HG03196 (cell line): ENCODE data around the gene MMP11.

ENCODE experiments used
- ATAC-seq: cut with Tn5 transposase; IDR thresholded peaks from one replicate; pipeline ENCODE4 v1.9.1; 2021; ENCODE audit not compliant: unreplicated experiment

Gene MMP11

GRCh38 chr22:23827351-23827995 lies 54.8 kb downstream of the MMP11 start:
- no peak for ATAC-seq

- ATAC-seq: no peak
Observed at GRCh38 chr22:23828800-23829680, 56.4 kb downstream of the MMP11 start.

GRCh38 chr22:23829845-23830372 lies 57.3 kb downstream of the MMP11 start:
- no peak for ATAC-seq

GRCh38 chr22:23831261-23831660 lies 58.6 kb downstream of the MMP11 start:
- ATAC-seq: no peak

- no peak for ATAC-seq
Observed at GRCh38 chr22:23831781-23832180, 59.1 kb downstream of the MMP11 start.

GRCh38 chr22:23832226-23833016 lies 59.8 kb downstream of the MMP11 start:
- no peak for ATAC-seq

- ATAC-seq: no peak
Observed at GRCh38 chr22:23833017-23833751, 60.5 kb downstream of the MMP11 start.
